ENCODE measurements around the gene UBE2H.
"Not testable (repeated sequence)": the region's sequence is repeated elsewhere in the genome, so short reads cannot be mapped to it uniquely, and the experiment has no call there.

GRCh38 chr7:129826895-129827294 is 125.9 kb downstream of the UBE2H start:
- TF ChIP-seq CTCF (conservative IDR thresholded peaks at IDR 0.05; ENCODE audit: low read length); EZH2phosphoT487 (IDR thresholded peaks at IDR 0.05; ENCODE audit: borderline replicate concordance): not testable (repeated sequence)

Data from Loucy (cell line).